CD1c-positive myeloid dendritic cell (primary cell): ENCODE data around the gene SCLT1.
"Not testable (repeated sequence)": the region's sequence is repeated elsewhere in the genome, so short reads cannot be mapped to it uniquely, and the experiment has no call there.

Source experiments
- DNase-seq: peaks from one replicate; pipeline ENCODE4 v3.0.0-alpha.2; 2016; ENCODE audit errors: extremely low spot score

The SCLT1 gene

GRCh38 chr4:129093191-129093920 lies at the start of gene SCLT1:
SCLT1 (minus strand) TSS chr4:129093539; CDS start chr4:129093103, 436 bp downstream.
- DNase-seq, result peak; percentile 100

GRCh38 chr4:129140521-129140920 lies 47.2 kb upstream of the SCLT1 start:
- DNase-seq, result no peak

GRCh38 chr4:129138810-129139496 lies 45.6 kb upstream of the SCLT1 start:
- DNase-seq, result no peak

- no peak for DNase-seq
Observed at GRCh38 chr4:129136433-129136832, 43.1 kb upstream of the SCLT1 start.

GRCh38 chr4:129131343-129131742 lies 38.0 kb upstream of the SCLT1 start:
- DNase-seq, result no peak

GRCh38 chr4:129129143-129129542 lies 35.8 kb upstream of the SCLT1 start:
- no peak for DNase-seq

- not testable (repeated sequence) for DNase-seq
Observed at GRCh38 chr4:129126614-129127013, 33.3 kb upstream of the SCLT1 start.

- DNase-seq, result no peak
Observed at GRCh38 chr4:129117705-129118104, 24.4 kb upstream of the SCLT1 start.

GRCh38 chr4:129113919-129114318 lies 20.6 kb upstream of the SCLT1 start:
- DNase-seq, result no peak

- no peak for DNase-seq
Observed at GRCh38 chr4:129113434-129113833, 20.1 kb upstream of the SCLT1 start.

- no peak for DNase-seq
Observed at GRCh38 chr4:129111919-129112318, 18.6 kb upstream of the SCLT1 start.

- no peak for DNase-seq
Observed at GRCh38 chr4:129110931-129111330, 17.6 kb upstream of the SCLT1 start.

GRCh38 chr4:129109965-129110824 lies 16.9 kb upstream of the SCLT1 start:
- DNase-seq, result no peak

GRCh38 chr4:129098531-129099001 lies 5.2 kb upstream of the SCLT1 start:
- DNase-seq, result peak; percentile 42

- peak; percentile 89 for DNase-seq
Observed at GRCh38 chr4:129095811-129096454, 2.6 kb upstream of the SCLT1 start, which contains the start of gene C4orf33. C4orf33 (plus strand) TSS chr4:129096152; CDS start chr4:129102611, 6,459 bp downstream.

- peak; percentile 14 for DNase-seq
Observed at GRCh38 chr4:129094347-129094746, 1.0 kb upstream of the SCLT1 start.

- no peak for DNase-seq
Observed at GRCh38 chr4:129092631-129093190, 628 bp downstream of the SCLT1 start.

- DNase-seq, result no peak
Observed at GRCh38 chr4:129087516-129087915, 5.8 kb downstream of the SCLT1 start.

- no peak for DNase-seq
Observed at GRCh38 chr4:129085472-129085871, 7.9 kb downstream of the SCLT1 start.

- no peak for DNase-seq
Observed at GRCh38 chr4:129082302-129082701, 11.0 kb downstream of the SCLT1 start.

GRCh38 chr4:129080129-129080528 lies 13.2 kb downstream of the SCLT1 start:
- no peak for DNase-seq
